IPS DF 6.9 (cell line): ENCODE measurements around the gene MAB21L1.

Source experiments
- DNase-seq: peaks from one replicate; pipeline ENCODE4 v3.0.0-alpha.2; 2013; ENCODE audit warnings: low read depth, low spot score
- H3K27ac ChIP-seq: one replicate; pipeline ENCODE4 v1.5.1; 2013; ENCODE audit warnings: low read length, control low read depth
- H3K27me3 ChIP-seq: 2 replicates; pipeline ENCODE4 v1.6.1; 2013; ENCODE audit warnings: mild to moderate bottlenecking, low read length; ENCODE audit not compliant: control insufficient read depth, insufficient read depth
- H3K36me3 ChIP-seq: 2 replicates; pipeline ENCODE4 v1.6.1; 2013; ENCODE audit warnings: low read length; ENCODE audit not compliant: control insufficient read depth, insufficient read depth
- H3K4me1 ChIP-seq: 2 replicates; pipeline ENCODE4 v1.6.1; 2013; ENCODE audit warnings: low read length; ENCODE audit not compliant: control insufficient read depth, insufficient read depth
- H3K4me3 ChIP-seq: 2 replicates; pipeline ENCODE4 v1.5.1; 2013; ENCODE audit warnings: mild to moderate bottlenecking, low read length
- H3K9me3 ChIP-seq: 2 replicates; pipeline ENCODE4 v1.6.1; 2013; ENCODE audit warnings: low read length, inconsistent platforms; ENCODE audit not compliant: control insufficient read depth, insufficient read depth
- WGBS: extraction: QIAGEN DNeasy Blood & Tissue Kit; methylation state at CpG from one replicate; pipeline ENCODE4 v1.1.7; 2013; ENCODE audit warnings: mixed read lengths, missing lambda C conversion rate; ENCODE audit not compliant: insufficient read length, insufficient coverage; 5-methylcytosine and 5-hydroxymethylcytosine counted together

The MAB21L1 gene

DNA sequence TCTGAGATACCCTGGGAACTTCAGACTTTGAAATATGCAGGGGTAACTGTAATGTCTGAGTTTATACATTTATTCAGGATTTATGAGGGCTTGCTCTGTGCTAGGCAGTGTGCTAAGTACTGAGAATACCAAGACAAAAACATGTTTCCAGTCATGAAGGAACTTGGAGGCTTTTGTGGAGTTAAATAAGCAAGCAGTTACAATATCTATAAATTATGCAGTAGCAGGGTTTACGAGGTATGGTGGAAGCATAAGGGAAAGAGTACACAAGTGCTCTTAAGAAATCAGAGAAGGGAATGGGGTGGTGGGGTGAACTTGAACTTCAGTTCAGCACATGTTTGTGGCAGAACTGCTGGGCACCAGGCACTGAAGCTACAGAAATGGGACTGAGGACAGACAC is 28.0 kb downstream of the MAB21L1 start:
- DNase-seq = no peak
- Histone ChIP-seq H3K36me3 (no peaks in the 10 kb centered on the region), H3K27ac (no peak overlapping the region), H3K9me3 (no peaks in the 10 kb centered on the region), H3K27me3 (no peaks in the 10 kb centered on the region), H3K4me3 (no peak overlapping the region), H3K4me1 (no peaks in the 10 kb centered on the region)
- no CpG with 5 or more reads among the region's 1 CpG for WGBS
